ENCODE results near the gene CSTA. TPM values are rescaled to one million over a fixed set of nuclear protein-coding genes. Genes with fewer than 3 reads are reported as not detected.
A peak's percentile ranks its signal among the peaks of the same experiment; 100 is the strongest.

The CSTA gene
- total and polyA plus RNA-seq, 2 of the 13 experiments (the other 11 are each of a cell fraction or from before 2014, with no cell fraction given) = 3.9 to 11.0 TPM

DNA sequence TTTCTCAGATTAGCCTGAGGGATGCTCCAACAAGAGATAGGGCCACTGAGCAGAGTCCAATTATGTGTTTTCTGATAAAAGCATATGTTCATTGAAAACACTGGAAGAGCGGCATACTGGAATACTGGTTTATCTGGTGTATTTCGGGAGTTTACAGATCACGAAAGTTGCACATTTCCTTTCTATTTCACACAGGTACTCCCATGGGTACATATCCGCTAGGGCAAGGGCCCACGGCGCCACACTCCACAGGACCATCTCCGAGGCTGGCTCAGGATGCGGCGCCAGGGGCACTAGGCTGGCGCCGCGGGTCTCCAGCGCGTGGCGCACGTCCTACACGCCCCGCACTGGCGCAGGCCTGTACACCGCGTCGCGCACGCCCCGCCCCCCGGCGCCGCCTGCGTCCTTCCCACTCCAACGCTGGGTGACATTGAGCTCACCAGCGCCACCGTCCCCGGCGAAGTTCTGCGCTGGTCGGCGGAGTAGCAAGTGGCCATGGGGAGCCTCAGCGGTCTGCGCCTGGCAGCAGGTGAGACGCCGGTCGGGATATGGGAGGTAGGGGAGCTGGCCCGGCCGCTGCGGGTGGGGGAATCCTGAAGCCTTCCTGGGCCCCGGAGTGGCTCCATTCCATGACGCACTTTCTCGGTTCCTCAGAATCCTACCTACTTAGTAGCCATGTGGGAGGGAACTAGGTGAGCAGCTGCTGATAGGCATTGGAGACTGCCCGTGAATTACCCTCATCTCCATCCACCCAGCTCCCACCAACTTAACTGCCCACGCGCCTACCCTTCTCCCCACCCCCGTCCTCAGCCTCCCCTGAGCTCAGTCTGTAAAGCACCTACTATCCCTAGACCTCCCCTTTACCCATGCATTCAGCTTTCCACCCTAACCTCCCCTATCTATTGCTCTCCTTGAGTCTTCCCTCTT, 59.0 kb downstream of the CSTA start, which contains the start of gene FAM162A (continued):
- TF ChIP-seq, protein P1, sequence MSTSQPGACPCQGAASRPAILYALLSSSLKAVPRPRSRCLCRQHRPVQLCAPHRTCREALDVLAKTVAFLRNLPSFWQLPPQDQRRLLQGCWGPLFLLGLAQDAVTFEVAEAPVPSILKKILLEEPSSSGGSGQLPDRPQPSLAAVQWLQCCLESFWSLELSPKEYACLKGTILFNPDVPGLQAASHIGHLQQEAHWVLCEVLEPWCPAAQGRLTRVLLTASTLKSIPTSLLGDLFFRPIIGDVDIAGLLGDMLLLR (CRISPR knock-in tag; IDR thresholded peaks at IDR 0.05) = peak; percentile 67; the same call in 1 of the 2 replicates
- TF ChIP-seq NR2F1 (CRISPR knock-in tag; IDR thresholded peaks at IDR 0.05) (peak in 1 of 2 experiments; percentile 41; a peak in 1 of 4 replicates), SUZ12 (IDR thresholded peaks at IDR 0.05; ENCODE audit: low read depth, low read length) (no peak), IRF2 (CRISPR knock-in tag; IDR thresholded peaks at IDR 0.05) (peak; percentile 96), JUNB (CRISPR knock-in tag; IDR thresholded peaks at IDR 0.05; ENCODE audit: borderline replicate concordance) (no peak), KAT2B (IDR thresholded peaks at IDR 0.05; ENCODE audit: borderline replicate concordance, low read depth, low read length) (no peak), ZBTB7A (CRISPR knock-in tag; IDR thresholded peaks at IDR 0.05) (peak; percentile 67; the same call in 1 of the 2 replicates), HCFC1 (IDR thresholded peaks at IDR 0.05; ENCODE audit: low read depth, low read length) (peak; percentile 39), ARNT (IDR thresholded peaks at IDR 0.05) (no peak), ZNF589 (CRISPR knock-in tag; conservative IDR thresholded peaks at IDR 0.05) (peak; percentile 89; the same call in 1 of the 2 replicates), HMG20B (CRISPR knock-in tag; conservative IDR thresholded peaks at IDR 0.05) (no peak; the same call in 1 of the 2 replicates)
- TF ChIP-seq, protein P2, sequence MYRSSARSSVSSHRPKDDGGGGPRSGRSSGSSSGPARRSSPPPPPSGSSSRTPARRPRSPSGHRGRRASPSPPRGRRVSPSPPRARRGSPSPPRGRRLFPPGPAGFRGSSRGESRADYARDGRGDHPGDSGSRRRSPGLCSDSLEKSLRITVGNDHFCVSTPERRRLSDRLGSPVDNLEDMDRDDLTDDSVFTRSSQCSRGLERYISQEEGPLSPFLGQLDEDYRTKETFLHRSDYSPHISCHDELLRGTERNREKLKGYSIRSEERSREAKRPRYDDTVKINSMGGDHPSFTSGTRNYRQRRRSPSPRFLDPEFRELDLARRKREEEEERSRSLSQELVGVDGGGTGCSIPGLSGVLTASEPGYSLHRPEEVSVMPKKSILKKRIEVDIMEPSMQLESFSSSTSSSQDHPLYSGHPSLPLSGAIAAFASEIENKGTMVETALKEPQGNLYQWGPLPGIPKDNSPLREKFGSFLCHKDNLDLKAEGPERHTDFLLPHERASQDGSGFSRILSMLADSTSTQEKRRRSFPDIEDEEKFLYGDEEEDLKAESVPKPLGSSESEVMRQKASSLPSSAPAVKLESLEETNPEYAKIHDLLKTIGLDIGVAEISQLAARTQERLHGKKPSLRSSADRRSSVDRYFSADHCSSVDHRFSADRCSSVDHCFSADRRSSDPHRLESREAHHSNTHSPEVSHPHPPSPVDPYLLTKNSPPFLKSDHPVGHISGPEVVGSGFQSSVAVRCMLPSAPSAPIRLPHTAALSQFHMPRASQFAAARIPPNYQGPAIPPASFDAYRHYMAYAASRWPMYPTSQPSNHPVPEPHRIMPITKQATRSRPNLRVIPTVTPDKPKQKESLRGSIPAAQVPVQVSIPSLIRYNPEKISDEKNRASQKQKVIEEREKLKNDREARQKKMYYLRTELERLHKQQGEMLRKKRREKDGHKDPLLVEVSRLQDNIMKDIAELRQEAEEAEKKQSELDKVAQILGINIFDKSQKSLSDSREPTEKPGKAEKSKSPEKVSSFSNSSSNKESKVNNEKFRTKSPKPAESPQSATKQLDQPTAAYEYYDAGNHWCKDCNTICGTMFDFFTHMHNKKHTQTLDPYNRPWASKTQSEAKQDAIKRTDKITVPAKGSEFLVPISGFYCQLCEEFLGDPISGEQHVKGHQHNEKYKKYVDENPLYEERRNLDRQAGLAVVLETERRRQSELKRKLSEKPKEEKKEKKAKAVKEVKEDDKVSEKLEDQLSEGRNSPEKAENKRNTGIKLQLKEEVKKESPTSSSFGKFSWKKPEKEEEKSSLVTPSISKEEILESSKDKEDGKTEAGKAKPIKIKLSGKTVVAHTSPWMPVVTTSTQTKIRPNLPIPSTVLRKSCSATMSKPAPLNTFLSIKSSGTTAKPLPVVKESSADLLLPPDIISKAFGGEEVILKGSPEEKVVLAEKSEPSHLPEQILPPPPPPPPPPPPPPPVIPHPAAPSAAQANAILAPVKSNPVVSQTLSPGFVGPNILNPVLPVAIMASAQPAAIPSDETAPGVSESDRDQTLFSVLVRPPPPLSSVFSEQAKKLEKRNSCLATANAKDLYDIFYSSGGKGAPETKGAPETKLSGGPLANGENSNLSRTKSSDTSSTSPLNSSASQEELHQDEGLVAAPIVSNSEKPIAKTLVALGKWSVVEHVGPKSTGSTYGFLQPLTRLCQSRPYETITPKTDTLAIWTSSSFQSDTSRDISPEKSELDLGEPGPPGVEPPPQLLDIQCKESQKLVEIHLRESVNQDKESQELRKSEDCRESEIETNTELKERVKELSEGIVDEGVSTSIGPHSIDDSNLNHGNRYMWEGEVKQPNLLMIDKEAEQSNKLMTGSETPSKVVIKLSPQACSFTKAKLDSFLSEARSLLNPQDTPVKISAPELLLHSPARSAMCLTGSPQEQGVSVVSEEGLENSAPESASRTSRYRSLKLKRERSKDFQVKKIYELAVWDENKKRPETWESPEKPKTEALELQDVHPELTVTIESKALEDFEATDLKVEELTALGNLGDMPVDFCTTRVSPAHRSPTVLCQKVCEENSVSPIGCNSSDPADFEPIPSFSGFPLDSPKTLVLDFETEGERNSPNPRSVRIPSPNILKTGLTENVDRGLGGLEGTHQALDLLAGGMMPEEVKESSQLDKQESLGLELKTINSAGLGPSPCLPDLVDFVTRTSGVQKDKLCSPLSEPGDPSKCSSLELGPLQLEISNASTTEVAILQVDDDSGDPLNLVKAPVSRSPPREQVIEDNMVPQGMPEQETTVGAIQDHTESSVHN (CRISPR knock-in tag; IDR thresholded peaks at IDR 0.05) = peak; percentile 88; the same call in 1 of the 2 replicates
- TF ChIP-seq, protein P3, sequence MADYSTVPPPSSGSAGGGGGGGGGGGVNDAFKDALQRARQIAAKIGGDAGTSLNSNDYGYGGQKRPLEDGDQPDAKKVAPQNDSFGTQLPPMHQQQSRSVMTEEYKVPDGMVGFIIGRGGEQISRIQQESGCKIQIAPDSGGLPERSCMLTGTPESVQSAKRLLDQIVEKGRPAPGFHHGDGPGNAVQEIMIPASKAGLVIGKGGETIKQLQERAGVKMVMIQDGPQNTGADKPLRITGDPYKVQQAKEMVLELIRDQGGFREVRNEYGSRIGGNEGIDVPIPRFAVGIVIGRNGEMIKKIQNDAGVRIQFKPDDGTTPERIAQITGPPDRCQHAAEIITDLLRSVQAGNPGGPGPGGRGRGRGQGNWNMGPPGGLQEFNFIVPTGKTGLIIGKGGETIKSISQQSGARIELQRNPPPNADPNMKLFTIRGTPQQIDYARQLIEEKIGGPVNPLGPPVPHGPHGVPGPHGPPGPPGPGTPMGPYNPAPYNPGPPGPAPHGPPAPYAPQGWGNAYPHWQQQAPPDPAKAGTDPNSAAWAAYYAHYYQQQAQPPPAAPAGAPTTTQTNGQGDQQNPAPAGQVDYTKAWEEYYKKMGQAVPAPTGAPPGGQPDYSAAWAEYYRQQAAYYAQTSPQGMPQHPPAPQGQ (CRISPR knock-in tag; IDR thresholded peaks at IDR 0.05; ENCODE audit: borderline replicate concordance) = no peak; the same call in 1 of the 2 replicates
- TF ChIP-seq, protein P4, sequence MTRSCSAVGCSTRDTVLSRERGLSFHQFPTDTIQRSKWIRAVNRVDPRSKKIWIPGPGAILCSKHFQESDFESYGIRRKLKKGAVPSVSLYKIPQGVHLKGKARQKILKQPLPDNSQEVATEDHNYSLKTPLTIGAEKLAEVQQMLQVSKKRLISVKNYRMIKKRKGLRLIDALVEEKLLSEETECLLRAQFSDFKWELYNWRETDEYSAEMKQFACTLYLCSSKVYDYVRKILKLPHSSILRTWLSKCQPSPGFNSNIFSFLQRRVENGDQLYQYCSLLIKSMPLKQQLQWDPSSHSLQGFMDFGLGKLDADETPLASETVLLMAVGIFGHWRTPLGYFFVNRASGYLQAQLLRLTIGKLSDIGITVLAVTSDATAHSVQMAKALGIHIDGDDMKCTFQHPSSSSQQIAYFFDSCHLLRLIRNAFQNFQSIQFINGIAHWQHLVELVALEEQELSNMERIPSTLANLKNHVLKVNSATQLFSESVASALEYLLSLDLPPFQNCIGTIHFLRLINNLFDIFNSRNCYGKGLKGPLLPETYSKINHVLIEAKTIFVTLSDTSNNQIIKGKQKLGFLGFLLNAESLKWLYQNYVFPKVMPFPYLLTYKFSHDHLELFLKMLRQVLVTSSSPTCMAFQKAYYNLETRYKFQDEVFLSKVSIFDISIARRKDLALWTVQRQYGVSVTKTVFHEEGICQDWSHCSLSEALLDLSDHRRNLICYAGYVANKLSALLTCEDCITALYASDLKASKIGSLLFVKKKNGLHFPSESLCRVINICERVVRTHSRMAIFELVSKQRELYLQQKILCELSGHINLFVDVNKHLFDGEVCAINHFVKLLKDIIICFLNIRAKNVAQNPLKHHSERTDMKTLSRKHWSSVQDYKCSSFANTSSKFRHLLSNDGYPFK (CRISPR knock-in tag; IDR thresholded peaks at IDR 0.05; ENCODE audit: borderline replicate concordance) = no peak

All from HepG2 (cell line).